T-helper 1 cell treated with Interleukin-12 subunit alpha and Interleukin-12 subunit beta and Interleukin-4 antibody, amounts not matched to agents 30 ng/mL and 1 ng/mL, for 36 hours (primary cell): ENCODE measurements around the gene SPNS3. TPM values are rescaled to one million over a fixed set of nuclear protein-coding genes. Genes with fewer than 3 reads are reported as not detected.

Experiments used
- intact Hi-C: fragments of 100-400 bp; cut with micrococcal nuclease; formaldehyde crosslinking; loops from one replicate; pipeline ENCODE4 v1.15.1; 2024
- total RNA-seq: library from RNA; stranded (reverse); gene quantifications from 2 replicates; pipeline ENCODE4 v1.2.3, GENCODE V29; 2022

SPNS3 gene
- total RNA-seq, 1 donor from 2014 or later: 6.6 TPM

- intact Hi-C loops: no loop called here
Measured at GRCh38 chr17:4525691-4526397, 92.1 kb downstream of the SPNS3 start.

- intact Hi-C loops: no loop called here
Measured at GRCh38 chr17:4527134-4527533, 93.4 kb downstream of the SPNS3 start.

- intact Hi-C loops: no loop called here
Measured at GRCh38 chr17:4527566-4528125, 93.9 kb downstream of the SPNS3 start.

GRCh38 chr17:4529533-4530152 is 95.9 kb downstream of the SPNS3 start:
- intact Hi-C loops: no loop called here

GRCh38 chr17:4530799-4531730 is 97.3 kb downstream of the SPNS3 start:
- intact Hi-C loops: no loop called here

GRCh38 chr17:4531988-4532736 is 98.4 kb downstream of the SPNS3 start:
- intact Hi-C loops: no loop called here

- intact Hi-C loops: no loop called here
Measured at GRCh38 chr17:4532860-4533522, 99.3 kb downstream of the SPNS3 start.

- intact Hi-C loops: no loop called here
Measured at GRCh38 chr17:4533523-4534504, 100.1 kb downstream of the SPNS3 start.

GRCh38 chr17:4534515-4534914 is 100.8 kb downstream of the SPNS3 start:
- intact Hi-C loops: no loop called here

GRCh38 chr17:4534928-4535666 is 101.4 kb downstream of the SPNS3 start:
- intact Hi-C loops: no loop called here

GRCh38 chr17:4535667-4536258 is 102.0 kb downstream of the SPNS3 start:
- intact Hi-C loops: no loop called here

- intact Hi-C loops: no loop called here
Measured at GRCh38 chr17:4536259-4536741, 102.6 kb downstream of the SPNS3 start.

- intact Hi-C loops: no loop called here
Measured at GRCh38 chr17:4536742-4537411, 103.1 kb downstream of the SPNS3 start.
